ENCODE data around the gene MAP6D1.

DNA sequence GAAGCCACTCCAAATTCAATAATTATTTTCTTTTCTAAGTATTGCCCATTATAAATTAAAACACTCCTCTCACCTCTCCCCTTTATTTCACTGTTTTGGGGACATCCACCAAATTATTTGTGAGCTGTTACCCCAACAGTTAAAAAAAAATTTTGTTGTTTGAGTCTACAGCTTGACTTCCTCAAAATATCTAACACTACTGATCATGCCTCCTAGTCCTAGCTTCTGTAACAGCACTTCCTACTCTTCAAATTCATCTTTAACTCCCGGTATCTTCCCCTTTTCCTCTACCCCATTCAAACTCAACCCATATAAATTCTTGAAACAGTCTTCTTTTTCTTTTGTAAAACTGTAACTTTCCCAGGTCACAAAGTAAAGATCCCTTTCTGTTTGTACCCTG lies 43.4 kb upstream of the MAP6D1 start:
- TF ChIP-seq POLR2A (IDR thresholded peaks at IDR 0.05; ENCODE audit: low read depth, low read length) (no peak), MAFK (IDR thresholded peaks at IDR 0.05; ENCODE audit: low read depth, low read length) (no peak)
- TF ChIP-seq, protein P1, sequence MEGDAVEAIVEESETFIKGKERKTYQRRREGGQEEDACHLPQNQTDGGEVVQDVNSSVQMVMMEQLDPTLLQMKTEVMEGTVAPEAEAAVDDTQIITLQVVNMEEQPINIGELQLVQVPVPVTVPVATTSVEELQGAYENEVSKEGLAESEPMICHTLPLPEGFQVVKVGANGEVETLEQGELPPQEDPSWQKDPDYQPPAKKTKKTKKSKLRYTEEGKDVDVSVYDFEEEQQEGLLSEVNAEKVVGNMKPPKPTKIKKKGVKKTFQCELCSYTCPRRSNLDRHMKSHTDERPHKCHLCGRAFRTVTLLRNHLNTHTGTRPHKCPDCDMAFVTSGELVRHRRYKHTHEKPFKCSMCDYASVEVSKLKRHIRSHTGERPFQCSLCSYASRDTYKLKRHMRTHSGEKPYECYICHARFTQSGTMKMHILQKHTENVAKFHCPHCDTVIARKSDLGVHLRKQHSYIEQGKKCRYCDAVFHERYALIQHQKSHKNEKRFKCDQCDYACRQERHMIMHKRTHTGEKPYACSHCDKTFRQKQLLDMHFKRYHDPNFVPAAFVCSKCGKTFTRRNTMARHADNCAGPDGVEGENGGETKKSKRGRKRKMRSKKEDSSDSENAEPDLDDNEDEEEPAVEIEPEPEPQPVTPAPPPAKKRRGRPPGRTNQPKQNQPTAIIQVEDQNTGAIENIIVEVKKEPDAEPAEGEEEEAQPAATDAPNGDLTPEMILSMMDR (conservative IDR thresholded peaks at IDR 0.05; ENCODE audit: low read depth, low read length), result no peak

All from IMR-90 (cell line).